Testis (tissue), 3 donors: Measurements from ENCODE around the gene TMEM260. TPM values are rescaled to one million over a fixed set of nuclear protein-coding genes. Genes with fewer than 3 reads are reported as not detected.
A peak's percentile ranks its signal among the peaks of the same experiment; 100 is the strongest.

ENCODE experiments used
- DNase-seq: peaks from one replicate; pipeline ENCODE4 v3.0.0-alpha.2; 2019
- H3K27ac ChIP-seq, 2 donors: fragments of 200-600 bp; sonication (generic); one replicate each; pipeline ENCODE4 v1.5.1; 2019
- H3K27me3 ChIP-seq: fragments of 200-600 bp; sonication (generic); one replicate; pipeline ENCODE4 v1.5.1; 2019
- H3K36me3 ChIP-seq: fragments of 200-600 bp; sonication (generic); one replicate; pipeline ENCODE4 v1.5.1; 2017; ENCODE audit warnings: low read depth; ENCODE audit errors: missing control alignments
- H3K4me1 ChIP-seq: fragments of 200-600 bp; sonication (generic); one replicate; pipeline ENCODE4 v1.5.1; 2019
- H3K4me3 ChIP-seq, 2 donors: fragments of 200-600 bp; sonication (generic); one replicate each; pipeline ENCODE4 v1.5.1; 2017 to 2019
- H3K9me3 ChIP-seq: fragments of 200-600 bp; sonication (generic); one replicate; pipeline ENCODE4 v1.5.1; 2017
- POLR2A ChIP-seq: fragments of 450-650 bp; IDR thresholded peaks from one replicate; pipeline ENCODE4 v1.6.1; 2017; ENCODE audit warnings: antibody characterized with exemption, mild to moderate bottlenecking, moderate library complexity
- WGBS, 2 donors: methylation state at CpG; one replicate each; pipeline ENCODE4 v1.1.5; 2018; 5-methylcytosine and 5-hydroxymethylcytosine counted together
- intact Hi-C: fragments of 100-400 bp; cut with DNase I; formaldehyde crosslinking; loops from one replicate; pipeline ENCODE4 v1.15.1; 2023; ENCODE audit warnings: low total_unique reads
- polyA plus RNA-seq: library from polyadenylated mRNA; stranded (reverse); fragments of 350-450 nt; fragmentation: Illumina TruSeq; extraction: RNeasy Lipid Tissue Mini Kit (QIAGEN cat#74804); gene quantifications from one replicate; pipeline ENCODE4 v1.2.3, GENCODE V29; 2014; ENCODE audit warnings: low read depth, low replicate concordance; ENCODE audit not compliant: insufficient read depth
- total RNA-seq, 2 donors: library from RNA; depleted of rRNA; stranded (reverse); fragments of >200 nt; gene quantifications; one replicate each; pipeline ENCODE4 v1.2.3, GENCODE V29; 2016
- TF ChIP-seq, protein P1 (sequence below), 3 experiments: fragments of 450-650 bp in 2 of 3; fragments of 200-600 bp in 1 of 3; sonication (generic) in 1 of 3; IDR thresholded peaks; one replicate each; pipeline ENCODE4 v1.5.1; 2016 to 2019; ENCODE audit warnings: antibody characterized with exemption in 3 of 3, mild to moderate bottlenecking in 2 of 3, moderate library complexity in 1 of 3

TMEM260 gene
- total and polyA plus RNA-seq, 3 donors from 2014 or later: 13.5 to 32.0 (median 30.7) TPM

DNA sequence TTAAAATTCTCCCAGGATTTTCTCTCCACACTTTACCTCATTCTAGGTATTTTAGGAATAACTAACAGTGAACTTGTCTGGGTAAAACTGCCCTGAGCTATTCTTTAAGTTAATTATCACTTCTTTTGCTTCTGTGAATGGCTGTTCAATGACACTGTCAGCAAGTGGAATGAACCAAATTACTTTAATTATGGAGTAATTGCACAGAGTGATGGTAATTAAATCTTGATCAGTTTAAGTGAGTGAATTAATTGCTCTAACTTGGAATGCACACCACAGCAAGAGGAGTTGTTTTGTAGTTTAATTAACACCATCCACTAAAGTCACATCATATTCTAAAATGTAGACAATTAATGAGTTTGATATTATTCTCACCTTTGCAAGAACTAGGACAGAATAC is 36.2 kb upstream of the TMEM260 start:
- no peak overlapping the region for H3K4me3 ChIP-seq
- TF ChIP-seq, protein P1, sequence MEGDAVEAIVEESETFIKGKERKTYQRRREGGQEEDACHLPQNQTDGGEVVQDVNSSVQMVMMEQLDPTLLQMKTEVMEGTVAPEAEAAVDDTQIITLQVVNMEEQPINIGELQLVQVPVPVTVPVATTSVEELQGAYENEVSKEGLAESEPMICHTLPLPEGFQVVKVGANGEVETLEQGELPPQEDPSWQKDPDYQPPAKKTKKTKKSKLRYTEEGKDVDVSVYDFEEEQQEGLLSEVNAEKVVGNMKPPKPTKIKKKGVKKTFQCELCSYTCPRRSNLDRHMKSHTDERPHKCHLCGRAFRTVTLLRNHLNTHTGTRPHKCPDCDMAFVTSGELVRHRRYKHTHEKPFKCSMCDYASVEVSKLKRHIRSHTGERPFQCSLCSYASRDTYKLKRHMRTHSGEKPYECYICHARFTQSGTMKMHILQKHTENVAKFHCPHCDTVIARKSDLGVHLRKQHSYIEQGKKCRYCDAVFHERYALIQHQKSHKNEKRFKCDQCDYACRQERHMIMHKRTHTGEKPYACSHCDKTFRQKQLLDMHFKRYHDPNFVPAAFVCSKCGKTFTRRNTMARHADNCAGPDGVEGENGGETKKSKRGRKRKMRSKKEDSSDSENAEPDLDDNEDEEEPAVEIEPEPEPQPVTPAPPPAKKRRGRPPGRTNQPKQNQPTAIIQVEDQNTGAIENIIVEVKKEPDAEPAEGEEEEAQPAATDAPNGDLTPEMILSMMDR (IDR thresholded peaks at IDR 0.05): no peak
- TF ChIP-seq POLR2A: no peak
- no peaks in the 10 kb centered on the region for H3K9me3 ChIP-seq
- no peak for DNase-seq
- intact Hi-C loops: no loop called here
- no peaks in the 10 kb centered on the region for H3K36me3 ChIP-seq
- H3K4me1 ChIP-seq: no peaks in the 10 kb centered on the region
- no peak overlapping the region for H3K27ac ChIP-seq
- H3K27me3 ChIP-seq: no peaks in the 10 kb centered on the region

DNA sequence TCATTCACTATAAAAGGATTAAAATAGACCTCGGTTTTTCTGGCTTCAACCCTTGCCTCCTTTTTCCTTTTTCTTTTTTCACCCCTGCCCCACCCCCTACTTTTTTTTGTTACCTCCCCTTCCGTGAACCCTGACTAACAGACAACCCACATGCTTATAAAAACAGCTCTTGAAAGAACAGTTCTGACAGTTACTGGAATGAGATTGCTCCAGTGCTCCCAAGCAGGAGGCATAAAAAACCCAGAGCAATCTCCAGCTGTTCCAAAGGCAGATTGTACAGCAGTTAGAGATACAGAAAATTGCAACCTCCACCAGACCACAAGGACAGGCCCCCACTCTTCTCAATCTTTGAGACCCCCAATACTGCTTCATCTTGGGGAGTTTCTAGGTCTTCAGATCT is 29.9 kb upstream of the TMEM260 start:
- no peak for DNase-seq
- Histone ChIP-seq H3K9me3 (no peaks in the 10 kb centered on the region), H3K4me1 (no peaks in the 10 kb centered on the region), H3K27ac (no peak overlapping the region), H3K27me3 (no peaks in the 10 kb centered on the region), H3K36me3 (no peaks in the 10 kb centered on the region), H3K4me3 (no peak overlapping the region)
- intact Hi-C loops: no loop called here
- WGBS, 2 donors: 64% methylated on average over 2 of the region's 2 CpGs
- TF ChIP-seq POLR2A: no peak
- TF ChIP-seq, protein P1 (IDR thresholded peaks at IDR 0.05): no peak

DNA sequence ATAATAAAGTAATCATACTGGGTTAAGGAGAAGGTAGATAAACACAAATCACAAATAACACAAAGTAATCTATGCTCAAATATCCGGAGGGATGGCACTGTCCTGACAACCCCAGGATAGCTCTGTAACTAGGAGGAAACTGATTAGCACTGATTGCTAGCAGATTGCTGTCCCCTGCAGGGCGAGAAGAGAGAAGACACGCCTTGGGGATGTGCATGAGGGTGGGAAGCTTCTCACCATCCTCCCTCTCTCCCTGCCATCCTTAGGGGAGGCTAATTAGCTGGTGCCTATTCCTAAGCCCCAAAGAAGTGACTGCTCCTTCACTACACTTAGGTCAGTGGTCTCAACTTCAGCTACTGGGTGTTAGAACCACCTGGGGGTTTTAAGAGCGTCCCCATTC is 27.0 kb upstream of the TMEM260 start:
- Histone ChIP-seq H3K36me3 (no peaks in the 10 kb centered on the region), H3K9me3 (no peaks in the 10 kb centered on the region), H3K27me3 (no peaks in the 10 kb centered on the region), H3K4me1 (no peaks in the 10 kb centered on the region), H3K27ac (no peak overlapping the region), H3K4me3 (no peak overlapping the region)
- no peak for TF ChIP-seq POLR2A
- TF ChIP-seq, protein P1 (IDR thresholded peaks at IDR 0.05): no peak
- DNase-seq: peak; percentile 15
- intact Hi-C loops: no loop called here
- WGBS, 2 donors: 55 to 64% methylated on average over 4 of the region's 4 CpGs

DNA sequence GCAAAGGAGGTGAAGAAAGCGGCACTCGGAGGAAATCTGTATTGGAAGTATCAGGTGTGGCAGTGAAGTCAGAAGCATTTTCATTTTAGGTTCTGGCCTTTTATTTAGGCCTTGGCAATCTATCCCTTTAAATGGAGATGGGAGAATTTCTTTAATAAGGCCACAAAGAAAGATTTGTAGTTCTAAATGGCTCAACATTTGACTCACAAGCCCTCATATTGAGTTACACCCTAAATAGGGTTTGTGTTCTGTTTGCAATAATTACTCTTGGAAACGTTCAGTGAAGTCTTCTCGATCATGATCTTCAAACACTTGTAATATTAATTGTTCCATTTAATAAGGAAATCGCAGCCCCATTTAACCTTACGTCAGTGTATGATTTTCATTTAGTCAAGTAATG is 25.3 kb upstream of the TMEM260 start:
- TF ChIP-seq POLR2A: no peak
- TF ChIP-seq, protein P1 (IDR thresholded peaks at IDR 0.05): no peak
- DNase-seq: no peak

DNA sequence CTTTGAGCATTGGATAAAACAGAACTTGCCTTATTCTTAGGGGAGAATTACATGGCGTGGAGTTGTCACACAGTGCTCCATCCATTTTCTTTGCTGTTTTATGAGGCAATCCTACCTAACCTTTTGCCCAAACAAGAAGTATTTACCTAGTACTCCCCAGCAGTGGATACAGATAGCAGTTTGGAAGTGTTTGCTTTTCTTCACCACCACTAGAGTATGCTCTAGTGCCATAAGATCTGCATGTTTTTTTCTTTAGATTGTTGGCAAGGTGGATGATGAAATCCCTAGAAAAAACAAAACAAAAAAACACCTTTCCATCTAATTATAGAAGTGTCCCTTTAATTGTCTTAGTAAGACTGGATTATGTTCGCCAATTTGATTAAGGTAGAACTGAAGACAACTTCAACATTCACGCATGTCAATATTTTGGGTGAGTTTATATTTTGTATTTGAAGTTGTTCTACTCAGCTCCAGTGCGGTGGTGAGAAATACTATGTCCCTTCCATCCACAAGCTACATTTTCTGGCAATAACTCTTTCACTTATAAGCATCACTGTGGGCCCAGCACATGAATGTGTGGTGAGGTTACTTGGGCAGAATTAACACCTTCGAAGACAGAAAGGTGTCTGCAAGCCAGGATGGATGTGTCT is 23.6 kb upstream of the TMEM260 start:
- no peak for TF ChIP-seq POLR2A
- TF ChIP-seq, protein P1 (IDR thresholded peaks at IDR 0.05): peak; percentile 12 to 44 (median 29)
- H3K36me3 ChIP-seq: no peaks in the 10 kb centered on the region
- H3K4me1 ChIP-seq: no peaks in the 10 kb centered on the region
- H3K27ac ChIP-seq: no peak overlapping the region
- no peaks in the 10 kb centered on the region for H3K9me3 ChIP-seq
- intact Hi-C loops: no loop called here
- 60% methylated on average over 5 of the region's 5 CpGs for WGBS, 2 donors
- no peak overlapping the region for H3K4me3 ChIP-seq
- no peak for DNase-seq
- no peaks in the 10 kb centered on the region for H3K27me3 ChIP-seq

More for the DNA sequence above, 25.3 kb upstream of the TMEM260 start:
- Histone ChIP-seq H3K36me3 (no peaks in the 10 kb centered on the region), H3K4me1 (no peaks in the 10 kb centered on the region), H3K27me3 (no peaks in the 10 kb centered on the region), H3K9me3 (no peaks in the 10 kb centered on the region), H3K4me3 (no peak overlapping the region), H3K27ac (no peak overlapping the region)
- intact Hi-C loops: no loop called here
- WGBS, 2 donors: 64 to 92% methylated on average over 6 of the region's 6 CpGs
